Spleen (tissue), 7 donors: ENCODE measurements around the gene IMPA2.

ENCODE experiments used
- CTCF ChIP-seq, 11 experiments: fragments of 200-600 bp in 7 of 11; fragments of 450-650 bp in 4 of 11; sonication (generic) in 4 of 11; IDR thresholded peaks in 8 of 11; conservative IDR thresholded peaks in 3 of 11; 1 replicate in 7 of 11; 2 replicates in 4 of 11; pipeline versions ENCODE4 v1.4.0 to v1.8.0; 2016 to 2021; ENCODE audit warnings: antibody characterized with exemption in 11 of 11, inconsistent platforms in 4 of 11, mild to moderate bottlenecking in 1 of 11
- POLR2AphosphoS5 ChIP-seq, 3 donors: sonication (generic); formaldehyde crosslinking; IDR thresholded peaks; one replicate each; pipeline ENCODE4 v1.5.1; 2017; ENCODE audit warnings: antibody characterized with exemption in 3 of 3
- donor health status: DM: no; HTN: no; CAD: no; lungs with moderate emphysema.
- donor health status: DM: no; HTN: no; CAD: no.
- donor health status: DM: no; HTN: no; CAD: no.

GRCh38 chr18:12038082-12038638 is 56.9 kb downstream of the IMPA2 start:
- no peak for TF ChIP-seq POLR2AphosphoS5 (IDR thresholded peaks at IDR 0.05)
- TF ChIP-seq CTCF (IDR thresholded peaks at IDR 0.05 in 8 of 11, conservative IDR thresholded peaks at IDR 0.05 in 3 of 11), result no peak
